WTC11 (cell line): ENCODE results near the gene EFNA5. TPM values are rescaled to one million over a fixed set of nuclear protein-coding genes. Genes with fewer than 3 reads are reported as not detected.
"Not testable (repeated sequence)": the region's sequence is repeated elsewhere in the genome, so short reads cannot be mapped to it uniquely, and the experiment has no call there.

ENCODE experiments used
- ATAC-seq: fragments of 200-7000 bp; cut with Tn5 transposase; 2 replicates; pipeline ENCODE4 v1.10.0; 2021; ENCODE audit warnings: mild to moderate bottlenecking, moderate library complexity
- CTCF ChIA-PET: fragments of 300-600 bp; sonication (Branson Sonifier 250); formaldehyde crosslinking; loops from one replicate; lab custom pipeline; 2021; ENCODE audit warnings: antibody characterized with exemption; lab: Charles Lee
- POLR2A ChIA-PET: fragments of 350-600 bp; sonication (Branson Sonifier 250); formaldehyde crosslinking; loops from one replicate; lab custom pipeline; 2021; ENCODE audit warnings: antibody characterized with exemption; lab: Charles Lee
- DNase-seq: peaks from one replicate; pipeline ENCODE4 v3.0.0; 2021; ENCODE audit warnings: low spot score
- H3K27ac Mint-ChIP-seq: 2 replicates; pipeline ENCODE4 v1.8.0; 2021; ENCODE audit warnings: mixed read lengths
- H3K27me3 Mint-ChIP-seq: 2 replicates; pipeline ENCODE4 v1.8.0; 2021; ENCODE audit warnings: low read depth, mild to moderate bottlenecking, moderate library complexity, mixed read lengths
- H3K36me3 Mint-ChIP-seq: 2 replicates; pipeline ENCODE4 v1.8.0; 2021; ENCODE audit warnings: mixed read lengths
- H3K4me1 Mint-ChIP-seq: 2 replicates; pipeline ENCODE4 v1.8.0; 2022; ENCODE audit warnings: mixed read lengths
- H3K4me3 Mint-ChIP-seq: 2 replicates; pipeline ENCODE4 v1.8.0; 2021; ENCODE audit warnings: mild to moderate bottlenecking, moderate library complexity, mixed read lengths
- H3K9me3 Mint-ChIP-seq: 2 replicates; pipeline ENCODE4 v1.8.0; 2021; ENCODE audit warnings: mixed read lengths
- ATF1 ChIP-seq: sonication (generic); formaldehyde crosslinking; IDR thresholded peaks from 2 replicates; pipeline ENCODE4 v1.8.1; 2023; ENCODE audit warnings: mild to moderate bottlenecking, moderate library complexity, missing genetic modification reagents
- ATF2 ChIP-seq: sonication (generic); formaldehyde crosslinking; IDR thresholded peaks from 2 replicates; pipeline ENCODE4 v1.8.1; 2022; ENCODE audit warnings: low read depth, missing genetic modification reagents, borderline replicate concordance
- ATF6 ChIP-seq: sonication (generic); formaldehyde crosslinking; IDR thresholded peaks from 2 replicates; pipeline ENCODE4 v1.8.1; 2023; ENCODE audit warnings: mild to moderate bottlenecking, missing genetic modification reagents
- CTCF ChIP-seq: fragments of 200-600 bp; IDR thresholded peaks from 2 replicates; pipeline ENCODE4 v1.8.0; 2022; ENCODE audit warnings: antibody characterized with exemption
- EMX1 ChIP-seq: fragments of 250-450 bp; sonication (Bioruptor Pico); IDR thresholded peaks from 2 replicates; pipeline ENCODE4 v1.8.0; 2021; ENCODE audit warnings: mild to moderate bottlenecking
- ESRRA ChIP-seq: sonication (generic); formaldehyde crosslinking; IDR thresholded peaks from 2 replicates; pipeline ENCODE4 v1.8.1; 2022; ENCODE audit warnings: mild to moderate bottlenecking, missing genetic modification reagents, borderline replicate concordance
- GABPB1 ChIP-seq: sonication (generic); formaldehyde crosslinking; IDR thresholded peaks from 2 replicates; pipeline ENCODE4 v1.8.1; 2023; ENCODE audit warnings: mild to moderate bottlenecking, missing genetic modification reagents
- IRF1 ChIP-seq: sonication (generic); formaldehyde crosslinking; IDR thresholded peaks from 2 replicates; pipeline ENCODE4 v1.8.0; 2023; ENCODE audit warnings: missing genetic modification reagents
- MYBL2 ChIP-seq: sonication (generic); formaldehyde crosslinking; IDR thresholded peaks from 2 replicates; pipeline ENCODE4 v1.8.1; 2023; ENCODE audit warnings: mild to moderate bottlenecking, moderate library complexity, missing genetic modification reagents
- PRDM15 ChIP-seq: sonication (generic); formaldehyde crosslinking; IDR thresholded peaks from 2 replicates; pipeline ENCODE4 v1.8.0; 2022; ENCODE audit warnings: missing genetic modification reagents
- PRRX2 ChIP-seq: fragments of 250-450 bp; sonication (Bioruptor Pico); IDR thresholded peaks from 2 replicates; pipeline ENCODE4 v1.8.0; 2021; ENCODE audit warnings: mild to moderate bottlenecking
- RELA ChIP-seq: sonication (generic); formaldehyde crosslinking; IDR thresholded peaks from 2 replicates; pipeline ENCODE4 v1.8.1; 2022; ENCODE audit warnings: missing genetic modification reagents, mild to moderate bottlenecking, borderline replicate concordance
- SMAD3 ChIP-seq: sonication (generic); formaldehyde crosslinking; IDR thresholded peaks from 2 replicates; pipeline ENCODE4 v1.8.0; 2022; ENCODE audit warnings: missing genetic modification reagents, mild to moderate bottlenecking, borderline replicate concordance
- SP1 ChIP-seq: sonication (generic); formaldehyde crosslinking; conservative IDR thresholded peaks from 2 replicates; pipeline ENCODE4 v1.8.1; 2022; ENCODE audit warnings: missing genetic modification reagents
- TEAD1 ChIP-seq: sonication (generic); formaldehyde crosslinking; IDR thresholded peaks from 2 replicates; pipeline ENCODE4 v1.8.0; 2022; ENCODE audit warnings: mild to moderate bottlenecking, missing genetic modification reagents
- TP53 ChIP-seq: sonication (generic); formaldehyde crosslinking; IDR thresholded peaks from 2 replicates; pipeline ENCODE4 v1.8.1; 2023; ENCODE audit warnings: mild to moderate bottlenecking, missing genetic modification reagents
- ZBTB21 ChIP-seq: sonication (generic); formaldehyde crosslinking; IDR thresholded peaks from 2 replicates; pipeline ENCODE4 v1.8.1; 2023; ENCODE audit warnings: mild to moderate bottlenecking, missing genetic modification reagents, borderline replicate concordance
- ZNF121 ChIP-seq: sonication (generic); formaldehyde crosslinking; IDR thresholded peaks from 2 replicates; pipeline ENCODE4 v1.8.0; 2023; ENCODE audit warnings: missing genetic modification reagents
- ZNF219 ChIP-seq: sonication (generic); formaldehyde crosslinking; IDR thresholded peaks from 2 replicates; pipeline ENCODE4 v1.8.0; 2023; ENCODE audit warnings: missing genetic modification reagents, mild to moderate bottlenecking, borderline replicate concordance
- ZNF396 ChIP-seq: fragments of 250-450 bp; sonication (Bioruptor Pico); IDR thresholded peaks from 2 replicates; pipeline ENCODE4 v1.8.0; 2021; ENCODE audit warnings: mild to moderate bottlenecking, moderate library complexity, borderline replicate concordance
- ZNF671 ChIP-seq: fragments of 250-450 bp; sonication (Bioruptor Pico); IDR thresholded peaks from 2 replicates; pipeline ENCODE4 v1.8.0; 2021; ENCODE audit warnings: mild to moderate bottlenecking
- ZSCAN18 ChIP-seq: fragments of 250-450 bp; sonication (Bioruptor Pico); IDR thresholded peaks from 2 replicates; pipeline ENCODE4 v2.1.2; 2022; ENCODE audit warnings: mild to moderate bottlenecking, moderate library complexity
- total RNA-seq: library from RNA; stranded (reverse); gene quantifications from 3 replicates; pipeline ENCODE4 v1.2.3, GENCODE V29; 2021

EFNA5 gene
- total RNA-seq, 1 experiment from 2014 or later, result 17.4 TPM

GRCh38 chr5:107352576-107352975 lies 318.2 kb downstream of the EFNA5 start (continued):
- no peak for TF ChIP-seq IRF1 (CRISPR knock-in tag)
- TF ChIP-seq ATF1, result no peak
- TF ChIP-seq SP1 (CRISPR knock-in tag), result no peak

GRCh38 chr5:107346580-107346979 lies 324.2 kb downstream of the EFNA5 start:
- POLR2A ChIA-PET, H3K27me3 Mint-ChIP-seq, DNase-seq, CTCF ChIA-PET, H3K4me3 Mint-ChIP-seq, H3K27ac Mint-ChIP-seq, ATAC-seq: not testable (repeated sequence)
- Mint-ChIP-seq H3K36me3 (peaks cover 41% of the 10 kb centered on the region), H3K9me3 (peaks cover 70% of the 10 kb centered on the region), H3K4me1 (peaks cover 12% of the 10 kb centered on the region)

GRCh38 chr5:107342371-107342770 lies 328.4 kb downstream of the EFNA5 start:
- H3K27me3 Mint-ChIP-seq, result 0 out of 2 replicates have a peak, but pooled peaks cover 4% of the 10 kb centered on the region
- no peak overlapping the region for H3K27ac Mint-ChIP-seq
- no peak for DNase-seq
- H3K4me1 Mint-ChIP-seq, result peaks cover 12% of the 10 kb centered on the region
- no peak overlapping the region for H3K4me3 Mint-ChIP-seq
- POLR2A ChIA-PET, result no interaction called here
- peaks cover 39% of the 10 kb centered on the region for H3K9me3 Mint-ChIP-seq
- H3K36me3 Mint-ChIP-seq, result peaks cover 34% of the 10 kb centered on the region
- CTCF ChIA-PET, result no interaction called here
- ATAC-seq, result peak; percentile 24; the same call in 1 of the 2 replicates
- no peak for TF ChIP-seq TP53 (CRISPR knock-in tag)
- TF ChIP-seq ATF6, result no peak
- TF ChIP-seq MYBL2 (CRISPR knock-in tag), result no peak
- TF ChIP-seq ESRRA, result no peak
- no peak for TF ChIP-seq SMAD3
- TF ChIP-seq RELA (CRISPR knock-in tag), result no peak
- TF ChIP-seq ZBTB21 (CRISPR knock-in tag), result no peak
- TF ChIP-seq ZSCAN18 (CRISPR knock-in tag), result no peak
- no peak for TF ChIP-seq GABPB1 (CRISPR knock-in tag)
- no peak for TF ChIP-seq PRDM15
- no peak for TF ChIP-seq TEAD1
- TF ChIP-seq ZNF671 (CRISPR knock-in tag), result no peak
- no peak for TF ChIP-seq CTCF
- no peak for TF ChIP-seq ZNF219
- no peak for TF ChIP-seq EMX1
- no peak for TF ChIP-seq ATF2
- no peak for TF ChIP-seq ZNF121 (CRISPR knock-in tag)
- TF ChIP-seq ZNF396, result no peak
- TF ChIP-seq PRRX2 (CRISPR knock-in tag), result no peak
